ENCODE measurements around the gene CHD9NB. TPM values are rescaled to one million over a fixed set of nuclear protein-coding genes. Genes with fewer than 3 reads are reported as not detected.

CHD9NB gene
- total RNA-seq, 4 donors from 2014 or later, result 1.9 to 3.0 (median 2.1) TPM

GRCh38 chr16:53098526-53099317 lies 46.0 kb upstream of the CHD9NB start:
- DNase-seq, result peak; percentile 39
- Histone ChIP-seq H3K4me3 (peak overlapping the region; percentile 40 to 65 (median 50)), H3K36me3 (no peaks in the 10 kb centered on the region), H3K9me3 (no peaks in the 10 kb centered on the region), H3K27ac (peak overlapping the region; percentile 92 to 96 (median 96)), H3K4me1 (peaks cover 39 to 80% (median 49%) of the 10 kb centered on the region in 3 donors), H3K27me3 (no peaks in the 10 kb centered on the region)
- intact Hi-C loops (cut with DNase I), result no loop called here
- WGBS, 2 donors, result 7 to 11% methylated on average over 10 to 13 of the region's 16 CpGs
- no peak for TF ChIP-seq CTCF (IDR thresholded peaks at IDR 0.05)
- no peak for TF ChIP-seq POLR2A (IDR thresholded peaks at IDR 0.05)

GRCh38 chr16:53097190-53097589 lies 44.5 kb upstream of the CHD9NB start:
- intact Hi-C loops (cut with DNase I), result no loop called here
- WGBS, 2 donors, result 82 to 84% methylated on average over 4 of the region's 4 CpGs
- no peak for TF ChIP-seq POLR2A (IDR thresholded peaks at IDR 0.05)
- no peak for TF ChIP-seq CTCF (IDR thresholded peaks at IDR 0.05)
- Histone ChIP-seq H3K27ac (peak overlapping the region in 2 of 4 donors; percentile 95 to 96), H3K27me3 (no peaks in the 10 kb centered on the region), H3K4me3 (no peak overlapping the region), H3K9me3 (no peaks in the 10 kb centered on the region), H3K36me3 (no peaks in the 10 kb centered on the region), H3K4me1 (peaks cover 54 to 90% (median 61%) of the 10 kb centered on the region in 3 donors)
- DNase-seq, result no peak

- TF ChIP-seq POLR2A (IDR thresholded peaks at IDR 0.05) (no peak), CTCF (IDR thresholded peaks at IDR 0.05) (no peak)
- DNase-seq, result no peak
- intact Hi-C loops (cut with DNase I), result no loop called here
- WGBS, 2 donors, result 21 to 56% methylated on average over 6 to 7 of the region's 10 CpGs
- Histone ChIP-seq H3K9me3 (no peaks in the 10 kb centered on the region), H3K27ac (peak overlapping the region; percentile 85 to 89 (median 87)), H3K27me3 (no peaks in the 10 kb centered on the region), H3K4me1 (peaks cover 69 to 90% (median 70%) of the 10 kb centered on the region in 3 donors), H3K36me3 (no peaks in the 10 kb centered on the region), H3K4me3 (no peak overlapping the region)
These were observed 41.4 kb upstream of the CHD9NB start for GRCh38 chr16:53094013-53094630.

- Histone ChIP-seq H3K4me3 (no peak overlapping the region), H3K27ac (peak overlapping the region; percentile 85 to 89 (median 87)), H3K9me3 (no peaks in the 10 kb centered on the region), H3K36me3 (no peaks in the 10 kb centered on the region), H3K27me3 (no peaks in the 10 kb centered on the region), H3K4me1 (peaks cover 60 to 90% (median 64%) of the 10 kb centered on the region in 3 donors)
- intact Hi-C loops (cut with DNase I), result no loop called here
- 78 to 81% methylated on average over 3 to 5 of the region's 5 CpGs for WGBS, 2 donors
- TF ChIP-seq POLR2A (IDR thresholded peaks at IDR 0.05) (no peak), CTCF (IDR thresholded peaks at IDR 0.05) (no peak)
- no peak for DNase-seq
These were observed 40.6 kb upstream of the CHD9NB start for GRCh38 chr16:53093162-53093744.

- no peak for DNase-seq
- no peaks in the 10 kb centered on the region for H3K36me3 ChIP-seq
- 92 to 97% methylated on average over 2 of the region's 2 CpGs for WGBS, 2 donors
- H3K27ac ChIP-seq, result peak overlapping the region; percentile 32 to 91 (median 87)
- H3K9me3 ChIP-seq, result no peaks in the 10 kb centered on the region
- TF ChIP-seq POLR2A (IDR thresholded peaks at IDR 0.05) (no peak), CTCF (IDR thresholded peaks at IDR 0.05) (no peak)
- peaks cover 52 to 85% (median 58%) of the 10 kb centered on the region in 3 donors for H3K4me1 ChIP-seq
- intact Hi-C loops (cut with DNase I), result no loop called here
- no peak overlapping the region for H3K4me3 ChIP-seq
- H3K27me3 ChIP-seq, result no peaks in the 10 kb centered on the region
These were observed 39.6 kb upstream of the CHD9NB start for GRCh38 chr16:53092284-53092683.
